ENCODE measurements around the gene AHNAK. TPM values are rescaled to one million over a fixed set of nuclear protein-coding genes. Genes with fewer than 3 reads are reported as not detected.
"Not testable (repeated sequence)": the region's sequence is repeated elsewhere in the genome, so short reads cannot be mapped to it uniquely, and the experiment has no call there.

Gene AHNAK
- total RNA-seq, 1 donor from 2014 or later: 359 TPM

- intact Hi-C loops (cut with micrococcal nuclease): loop anchor here (1.0 kb wide), 1 partner anchor 13 kb away; no protein-coding TSS in a partner anchor
These were observed 153.5 kb downstream of the AHNAK start for GRCh38 chr11:62393061-62393611.

GRCh38 chr11:62392506-62392905, 154.1 kb downstream of the AHNAK start:
- intact Hi-C loops (cut with micrococcal nuclease): no loop called here

DNA sequence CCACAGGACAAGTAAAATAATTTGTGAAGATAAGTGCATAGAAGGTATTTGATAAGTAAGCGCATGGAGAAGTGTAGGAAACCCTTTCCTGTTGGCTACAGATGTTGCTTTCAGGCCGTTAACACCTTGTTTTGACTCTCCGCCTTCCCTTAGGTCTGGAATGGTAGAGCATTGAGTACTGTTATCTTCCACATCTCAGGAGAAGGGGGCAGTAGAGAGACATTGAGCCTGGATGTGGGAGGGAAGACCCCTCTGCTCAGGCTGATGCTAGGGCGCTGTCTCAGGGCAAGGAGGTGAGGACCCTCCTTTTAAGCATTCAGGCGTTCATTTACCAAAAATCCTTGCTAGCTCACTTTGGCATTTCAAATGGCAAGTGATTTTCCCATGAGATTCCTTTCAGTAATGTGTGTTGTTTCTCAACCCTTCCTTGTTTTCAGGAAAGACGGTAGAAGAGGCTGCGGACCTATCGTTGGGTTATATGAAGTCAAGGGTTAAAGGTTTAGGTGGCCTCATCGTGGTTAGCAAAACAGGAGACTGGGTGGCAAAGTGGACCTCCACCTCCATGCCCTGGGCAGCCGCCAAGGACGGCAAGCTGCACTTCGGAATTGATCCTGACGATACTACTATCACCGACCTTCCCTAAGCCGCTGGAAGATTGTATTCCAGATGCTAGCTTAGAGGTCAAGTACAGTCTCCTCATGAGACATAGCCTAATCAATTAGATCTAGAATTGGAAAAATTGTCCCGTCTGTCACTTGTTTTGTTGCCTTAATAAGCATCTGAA, 154.8 kb downstream of the AHNAK start:
- intact Hi-C loops (cut with micrococcal nuclease): no loop called here

GRCh38 chr11:62390722-62391121, 155.9 kb downstream of the AHNAK start:
- intact Hi-C loops (cut with micrococcal nuclease): no loop called here

GRCh38 chr11:62390237-62390636, 156.4 kb downstream of the AHNAK start:
- intact Hi-C loops (cut with micrococcal nuclease): no loop called here

DNA sequence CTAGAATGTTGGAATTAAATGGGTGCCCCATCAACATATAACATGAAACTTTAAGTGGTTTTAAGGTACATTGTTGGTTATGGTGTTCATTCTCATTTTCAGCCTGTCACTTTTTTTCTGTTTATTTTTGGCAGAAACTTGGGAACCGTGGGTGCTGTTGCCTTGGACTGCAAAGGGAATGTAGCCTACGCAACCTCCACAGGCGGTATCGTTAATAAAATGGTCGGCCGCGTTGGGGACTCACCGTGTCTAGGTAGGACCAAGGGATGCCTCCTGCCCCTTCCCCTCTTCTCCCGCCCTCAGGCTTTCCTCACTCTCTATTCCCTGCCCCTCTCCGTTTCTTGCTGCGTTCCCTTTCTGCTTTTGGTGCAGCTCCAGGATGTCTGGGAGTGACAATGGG, 157.6 kb downstream of the AHNAK start:
- intact Hi-C loops (cut with micrococcal nuclease): no loop called here

- intact Hi-C loops (cut with micrococcal nuclease): no loop called here
These were observed 159.2 kb downstream of the AHNAK start for GRCh38 chr11:62387381-62387780.

DNA sequence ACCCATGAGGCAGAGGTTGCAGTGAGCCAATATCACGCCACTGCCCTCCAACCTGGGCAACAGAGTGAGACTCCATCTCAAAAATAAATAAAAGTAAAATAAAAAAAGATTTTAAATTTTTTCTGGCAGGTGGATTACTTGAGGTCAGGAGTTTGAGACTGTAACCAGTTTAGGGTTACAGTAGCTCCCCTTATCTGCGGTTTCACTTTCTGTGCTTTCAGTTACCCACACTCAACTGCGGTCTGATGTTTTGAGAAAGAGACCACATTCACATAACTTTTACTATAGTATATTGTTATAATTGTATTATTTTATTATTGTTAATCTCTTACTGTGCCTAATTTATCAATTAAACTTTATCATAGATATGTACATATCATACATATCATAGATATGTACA, 160.5 kb downstream of the AHNAK start:
- intact Hi-C loops (cut with micrococcal nuclease): not testable (repeated sequence)

DNA sequence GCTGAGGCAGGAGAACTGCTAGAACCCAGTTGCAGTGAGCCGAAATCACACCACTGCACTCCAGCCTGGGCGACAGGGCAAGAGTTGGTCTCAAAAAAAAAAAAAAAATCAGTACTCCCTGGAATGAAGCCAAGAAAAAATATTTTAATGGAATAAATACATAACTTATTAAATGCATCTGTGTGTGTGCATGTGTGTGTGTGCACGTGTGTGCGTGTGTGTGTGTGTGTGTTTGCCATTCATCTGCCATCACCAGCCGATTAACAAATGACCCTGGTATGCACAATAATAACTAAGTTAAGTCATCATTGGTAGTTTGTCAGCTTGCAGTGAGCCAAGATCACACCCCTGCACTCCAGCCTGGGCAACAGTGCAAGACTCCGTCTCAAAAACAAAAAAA, 162.8 kb downstream of the AHNAK start:
- intact Hi-C loops (cut with micrococcal nuclease): no loop called here

Other genes with a start within 250 kb of the AHNAK start
- gene SCGB1D4, start 247.7 kb downstream of the AHNAK start, total RNA-seq: not detected in 2 replicates
- gene ASRGL1, start 209.4 kb downstream of the AHNAK start, total RNA-seq: 7.9 and 10.1 TPM in 2 replicates
- not detected in 2 replicates for gene SCGB1A1, start 127.8 kb downstream of the AHNAK start, total RNA-seq
- gene EEF1G, start 27.1 kb upstream of the AHNAK start, total RNA-seq: 1,061 and 1,072 TPM in 2 replicates
- gene TUT1, start 44.7 kb upstream of the AHNAK start, total RNA-seq: 24.2 and 31.3 TPM in 2 replicates
- 235 and 238 TPM in 2 replicates for gene MTA2, start 55.1 kb upstream of the AHNAK start, total RNA-seq
- 141 and 150 TPM in 2 replicates for gene EML3, start 66.0 kb upstream of the AHNAK start, total RNA-seq
- gene ROM1, start 66.5 kb upstream of the AHNAK start, total RNA-seq: 1.1 and 2.7 TPM in 2 replicates
- gene B3GAT3, start 75.2 kb upstream of the AHNAK start, total RNA-seq: 70.6 and 77.1 TPM in 2 replicates
- 285 and 289 TPM in 2 replicates for gene GANAB, start 99.8 kb upstream of the AHNAK start, total RNA-seq
- gene INTS5, start 106.5 kb upstream of the AHNAK start, total RNA-seq: 31.4 and 32.3 TPM in 2 replicates
- 110 and 112 TPM in 2 replicates for gene C11orf98, start 118.4 kb upstream of the AHNAK start, total RNA-seq
- gene CSKMT, start 118.5 kb upstream of the AHNAK start, total RNA-seq: 26.4 and 26.7 TPM in 2 replicates
- gene UQCC3, start 124.9 kb upstream of the AHNAK start, total RNA-seq: 7.8 and 8.0 TPM in 2 replicates
- gene LBHD1, start 125.5 kb upstream of the AHNAK start, total RNA-seq: 18.3 and 20.9 TPM in 2 replicates
- gene UBXN1, start 132.3 kb upstream of the AHNAK start, total RNA-seq: 126 and 127 TPM in 2 replicates
- 0.17 and 0.20 TPM in 2 replicates for gene LRRN4CL, start 142.7 kb upstream of the AHNAK start, total RNA-seq
- 34.4 and 35.0 TPM in 2 replicates for gene BSCL2, start 160.6 kb upstream of the AHNAK start, total RNA-seq
- not detected in 2 replicates for gene GNG3, start 160.9 kb upstream of the AHNAK start, total RNA-seq
- 63.6 and 64.3 TPM in 2 replicates for gene HNRNPUL2, start 180.7 kb upstream of the AHNAK start, total RNA-seq
- 49.8 and 51.5 TPM in 2 replicates for gene TTC9C, start 181.7 kb upstream of the AHNAK start, total RNA-seq
- gene ZBTB3, start 207.4 kb upstream of the AHNAK start, total RNA-seq: 13.8 and 14.0 TPM in 2 replicates
- gene POLR2G, start 214.8 kb upstream of the AHNAK start, total RNA-seq: 108 and 112 TPM in 2 replicates
- gene TAF6L, start 224.6 kb upstream of the AHNAK start, total RNA-seq: 22.2 and 23.8 TPM in 2 replicates
- gene TMEM179B, start 240.6 kb upstream of the AHNAK start, total RNA-seq: 48.8 and 53.1 TPM in 2 replicates
- gene TMEM223, start 245.2 kb upstream of the AHNAK start, total RNA-seq: 17.6 and 18.4 TPM in 2 replicates

Data from T-helper 1 cell treated with Interleukin-12 subunit alpha and Interleukin-12 subunit beta and Interleukin-4 antibody, amounts not matched to agents 30 ng/mL and 1 ng/mL, for 36 hours (primary cell).